T-helper 1 cell treated with Interleukin-12 subunit alpha and Interleukin-12 subunit beta and Interleukin-4 antibody, amounts not matched to agents 30 ng/mL and 1 ng/mL, for 36 hours (primary cell): ENCODE measurements around the gene TRAF7. TPM values are rescaled to one million over a fixed set of nuclear protein-coding genes. Genes with fewer than 3 reads are reported as not detected.

Experiments used
- intact Hi-C: fragments of 100-400 bp; cut with micrococcal nuclease; formaldehyde crosslinking; loops from one replicate; pipeline ENCODE4 v1.15.1; 2024
- total RNA-seq: library from RNA; stranded (reverse); gene quantifications from 2 replicates; pipeline ENCODE4 v1.2.3, GENCODE V29; 2022

TRAF7 gene
- total RNA-seq, 1 donor from 2014 or later = 56.7 TPM

DNA sequence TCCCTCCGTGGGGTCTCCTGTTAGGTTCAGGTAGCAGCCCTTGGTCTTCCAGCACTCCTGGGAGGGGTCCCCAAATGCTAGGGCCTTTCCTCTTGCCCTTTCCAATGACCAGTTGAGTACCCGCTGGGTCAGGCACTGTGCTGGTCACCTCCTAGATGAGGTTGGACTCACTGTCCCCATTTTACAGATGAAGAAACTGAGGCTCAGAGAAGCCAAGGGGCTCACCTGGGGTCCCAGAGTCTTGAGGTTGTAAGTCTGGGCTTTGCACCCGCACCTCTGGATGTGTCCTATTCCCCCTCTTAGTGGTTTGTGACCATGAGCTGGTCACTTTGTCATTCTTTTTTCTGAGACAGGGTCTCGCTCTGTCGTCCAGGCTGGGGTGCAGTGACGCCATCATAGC lies 42.2 kb downstream of the TRAF7 start:
- intact Hi-C loops = no loop called here

- intact Hi-C loops = no loop called here
Measured at GRCh38 chr16:2198283-2198682, 42.7 kb downstream of the TRAF7 start.

DNA sequence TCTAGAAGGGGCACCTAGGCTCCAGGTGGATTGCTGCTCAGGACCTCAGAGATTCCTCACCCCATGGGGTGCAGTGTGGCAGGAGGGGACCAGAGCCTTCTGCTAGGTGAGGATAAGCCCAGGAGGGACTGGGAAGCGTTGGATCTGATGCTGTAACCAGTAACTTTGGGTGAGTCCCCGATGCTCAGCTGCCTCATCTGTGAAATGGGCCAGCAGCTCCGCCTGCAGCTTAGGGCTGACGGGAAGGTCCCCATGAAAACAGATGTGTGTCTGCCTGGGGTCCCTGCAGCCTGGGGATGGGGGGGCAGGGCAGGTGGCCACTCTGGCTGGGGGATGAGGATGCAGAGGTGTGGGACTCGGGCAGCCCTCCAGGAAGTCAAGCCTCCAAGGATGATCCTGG lies 43.5 kb downstream of the TRAF7 start:
- intact Hi-C loops = no loop called here

- intact Hi-C loops = loop anchor here (10.0 kb wide), 1 partner anchor 575 kb away; the partner anchor contains the start of gene ELOB
Measured at GRCh38 chr16:2199621-2200139, 44.1 kb downstream of the TRAF7 start.

DNA sequence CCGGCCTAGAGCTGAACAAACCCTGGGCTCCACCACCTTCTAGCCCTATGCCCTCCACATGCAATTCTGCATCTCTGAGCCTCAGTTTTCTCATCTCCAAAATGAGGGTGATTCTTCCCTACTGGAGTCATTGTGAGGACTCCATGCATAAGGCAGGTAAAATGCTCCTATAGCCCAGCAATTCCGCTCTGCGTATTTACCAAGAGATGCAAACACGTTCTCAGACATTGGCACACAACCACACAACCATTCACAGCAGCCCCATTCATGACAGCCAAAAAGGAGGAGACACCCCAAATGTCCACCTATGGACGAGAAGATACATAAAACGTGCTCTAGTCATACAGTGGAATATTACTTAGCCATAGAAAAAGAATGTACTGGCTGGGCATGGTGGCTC lies 44.7 kb downstream of the TRAF7 start:
- intact Hi-C loops = loop anchor here (10.0 kb wide), 1 partner anchor 574 kb away; the partner anchor contains the start of gene ELOB

GRCh38 chr16:2203119-2203688 lies 47.6 kb downstream of the TRAF7 start:
- intact Hi-C loops = loop anchor here (10.0 kb wide), 1 partner anchor 572 kb away; the partner anchor contains the start of gene ELOB

DNA sequence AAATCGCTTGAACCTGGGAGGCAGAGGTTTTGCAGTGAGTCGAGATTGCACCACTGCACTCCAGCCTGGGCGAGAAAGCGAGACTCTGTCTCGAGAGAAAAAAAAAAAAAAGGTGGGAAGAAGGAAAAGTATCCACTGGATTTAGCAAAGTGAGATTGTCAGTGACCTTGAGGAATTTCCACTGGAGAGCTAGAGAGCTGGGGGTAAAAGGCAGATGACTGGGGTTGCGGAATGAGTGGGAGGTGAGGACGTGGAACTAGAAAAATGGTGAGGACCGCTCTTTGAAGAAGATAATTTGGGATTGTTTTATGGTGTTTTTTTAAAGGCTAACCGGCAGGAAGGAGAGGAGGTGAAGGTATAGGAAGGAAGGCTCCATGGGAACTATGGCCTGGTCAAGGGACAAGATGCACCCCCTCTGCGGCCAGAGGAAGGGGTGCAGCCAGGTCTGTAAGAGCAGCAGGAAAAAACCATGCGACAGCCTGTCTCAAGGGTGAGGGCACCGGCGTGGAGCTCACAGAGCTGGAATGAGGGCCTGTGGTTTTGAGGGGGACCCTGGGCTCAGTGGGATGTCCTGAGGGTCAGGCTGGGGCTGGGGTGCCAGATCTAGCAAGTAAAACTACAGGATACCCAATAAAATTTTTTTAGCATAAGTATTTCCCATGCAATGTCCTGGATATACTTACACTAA lies 49.0 kb downstream of the TRAF7 start:
- intact Hi-C loops = loop anchor here (1.0 to 10.0 kb wide), 8 partner anchors 10 to 570 kb away; partner anchors contain the start of genes E4F1, ELOB, MSRB1 and PGP

DNA sequence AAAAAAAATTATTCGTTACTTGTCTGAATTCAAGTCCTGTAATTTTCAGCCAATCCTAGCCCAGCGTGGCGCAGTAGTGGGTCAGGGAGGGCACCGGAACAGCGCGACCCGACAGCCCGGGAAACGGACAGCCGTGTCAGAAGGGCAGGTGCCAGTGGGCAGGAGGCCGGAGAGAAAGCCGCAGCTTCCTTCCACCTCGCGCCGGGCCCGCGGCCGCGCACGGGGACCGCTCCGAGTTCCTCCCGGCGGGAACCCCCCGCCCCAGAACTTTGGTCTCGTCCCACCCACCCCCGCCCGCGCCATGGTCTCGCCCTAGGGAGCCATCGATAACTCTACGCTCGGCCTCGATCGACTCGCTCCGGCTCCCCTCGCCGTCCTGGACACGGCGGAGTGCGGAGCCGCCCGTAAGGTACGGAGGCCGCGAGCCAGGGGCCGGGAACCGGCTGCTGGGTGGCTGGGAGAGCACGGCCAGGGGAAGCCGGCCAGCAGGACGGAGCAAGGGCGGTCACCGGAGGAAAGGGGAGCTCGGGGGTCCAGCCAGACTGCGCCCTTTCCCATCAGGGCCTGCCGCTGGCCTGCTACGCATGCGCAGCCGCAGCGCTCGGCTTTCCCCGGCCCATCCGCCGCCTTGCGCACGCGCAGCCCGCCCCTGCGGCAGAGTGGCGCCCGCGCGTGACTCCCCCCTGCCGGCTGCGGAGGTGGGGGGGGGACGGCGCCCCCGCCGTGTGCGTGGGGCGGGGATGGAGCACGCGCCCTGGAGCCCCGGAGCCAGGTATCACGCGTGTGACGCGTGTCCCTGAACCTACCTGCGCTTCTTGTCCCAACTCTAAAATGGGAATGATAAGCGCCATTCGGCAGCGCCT lies 49.8 kb downstream of the TRAF7 start, which contains the start of gene MLST8:
Gene MLST8 (plus strand): TSS at position 351 of the 863 bp plus-strand sequence. CDS start 632 bp downstream, outside the sequence.
- intact Hi-C loops = loop anchor here (1.0 to 10.0 kb wide), 8 partner anchors 9 to 569 kb away; partner anchors contain the start of genes E4F1, ELOB, MSRB1 and PGP

DNA sequence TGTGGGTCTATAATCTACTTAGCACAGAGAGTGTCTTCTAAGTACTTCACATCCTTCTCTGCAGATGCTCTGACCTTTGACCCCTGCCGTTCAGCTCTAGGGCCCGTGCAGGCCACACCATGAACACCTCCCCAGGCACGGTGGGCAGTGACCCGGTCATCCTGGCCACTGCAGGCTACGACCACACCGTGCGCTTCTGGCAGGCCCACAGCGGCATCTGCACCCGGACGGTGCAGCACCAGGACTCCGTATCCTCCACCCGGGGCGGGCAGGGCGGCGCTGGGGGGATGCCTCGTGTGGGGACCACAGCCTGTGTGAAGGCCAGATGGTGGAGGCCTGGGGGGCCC lies 50.4 kb downstream of the TRAF7 start:
- intact Hi-C loops = loop anchor here (1.0 to 10.0 kb wide), 8 partner anchors 8 to 569 kb away; partner anchors contain the start of genes E4F1, ELOB, MSRB1 and PGP

GRCh38 chr16:2206420-2206779 lies 50.8 kb downstream of the TRAF7 start:
- intact Hi-C loops = loop anchor here (10.0 kb wide), 1 partner anchor 568 kb away; the partner anchor contains the start of gene ELOB

GRCh38 chr16:2206780-2207433 lies 51.3 kb downstream of the TRAF7 start:
- intact Hi-C loops = loop anchor here (10.0 kb wide), 1 partner anchor 568 kb away; the partner anchor contains the start of gene ELOB

GRCh38 chr16:2207872-2208271 lies 52.3 kb downstream of the TRAF7 start:
- intact Hi-C loops = loop anchor here (10.0 kb wide), 1 partner anchor 567 kb away; the partner anchor contains the start of gene ELOB

- intact Hi-C loops = loop anchor here (10.0 kb wide), 1 partner anchor 566 kb away; the partner anchor contains the start of gene ELOB
Measured at GRCh38 chr16:2208308-2208707, 52.7 kb downstream of the TRAF7 start.

- intact Hi-C loops = loop anchor here (10.0 kb wide), 1 partner anchor 566 kb away; the partner anchor contains the start of gene ELOB
Measured at GRCh38 chr16:2208772-2209171, 53.2 kb downstream of the TRAF7 start.

GRCh38 chr16:2209258-2210008 lies 53.9 kb downstream of the TRAF7 start:
- intact Hi-C loops = loop anchor here (10.0 kb wide), 1 partner anchor 565 kb away; the partner anchor contains the start of gene ELOB

DNA sequence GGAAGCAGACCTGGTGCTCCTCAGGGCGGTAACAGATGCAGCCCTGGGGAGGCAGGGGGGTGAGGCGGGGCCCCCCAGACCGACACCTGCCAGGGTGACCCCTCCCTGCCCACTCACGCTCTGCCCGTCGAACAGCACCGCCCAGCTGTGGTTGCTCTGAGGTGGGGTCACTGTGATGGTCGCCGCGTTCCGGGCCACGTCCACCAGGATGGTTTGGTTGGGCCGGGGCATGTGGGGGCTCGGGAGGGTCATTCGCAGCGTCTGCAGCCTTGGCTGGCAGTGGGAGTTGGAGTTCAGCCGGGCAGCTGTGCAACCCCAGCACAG lies 54.4 kb downstream of the TRAF7 start:
- intact Hi-C loops = no loop called here

- intact Hi-C loops = no loop called here
Measured at GRCh38 chr16:2210386-2211365, 55.1 kb downstream of the TRAF7 start, which contains the start of gene BRICD5. TSS of gene BRICD5 (minus strand) at chr16:2210863. CDS start at chr16:2210833, 30 bp downstream.

GRCh38 chr16:2211923-2212347 lies 56.4 kb downstream of the TRAF7 start:
- intact Hi-C loops = no loop called here
